Activated CD4-positive, alpha-beta T cell treated with anti-CD3 and anti-CD28 coated beads, Interleukin-2, amount 10 ng/mL, durations not matched to agents 24 days and 14 days (primary cell): ENCODE data around the gene OLA1. TPM values are rescaled to one million over a fixed set of nuclear protein-coding genes. Genes with fewer than 3 reads are reported as not detected.
"Not testable (repeated sequence)": the region's sequence is repeated elsewhere in the genome, so short reads cannot be mapped to it uniquely, and the experiment has no call there.

Experiments used
- DNase-seq: peaks from one replicate; pipeline ENCODE4 v3.0.0; 2022
- H3K27ac Mint-ChIP-seq: one replicate; pipeline ENCODE4 v1.8.0; 2022; ENCODE audit warnings: mild to moderate bottlenecking, mixed read lengths
- H3K27me3 Mint-ChIP-seq: one replicate; pipeline ENCODE4 v1.8.0; 2022; ENCODE audit warnings: mixed read lengths
- H3K36me3 Mint-ChIP-seq: one replicate; pipeline ENCODE4 v1.8.0; 2022; ENCODE audit warnings: low read depth, mild to moderate bottlenecking, mixed read lengths
- H3K4me1 Mint-ChIP-seq: one replicate; pipeline ENCODE4 v1.8.0; 2021; ENCODE audit warnings: mixed read lengths
- H3K4me3 Mint-ChIP-seq: one replicate; pipeline ENCODE4 v1.8.0; 2022; ENCODE audit warnings: mild to moderate bottlenecking, moderate library complexity, mixed read lengths
- H3K9me3 Mint-ChIP-seq: one replicate; pipeline ENCODE4 v1.8.0; 2021; ENCODE audit warnings: mixed read lengths
- intact Hi-C: fragments of 100-400 bp; cut with micrococcal nuclease; formaldehyde crosslinking; loops from one replicate; pipeline ENCODE4 v1.15.1; 2023
- total RNA-seq: library from RNA; stranded (reverse); gene quantifications from 2 replicates; pipeline ENCODE4 v1.2.3, GENCODE V29; 2022

The OLA1 gene
- 164 and 167 TPM in 2 replicates for total RNA-seq

GRCh38 chr2:174248187-174248997 lies at the start of gene OLA1:
Gene OLA1 (minus strand): TSS chr2:174248532. CDS start chr2:174246815, 1,717 bp downstream.
- peak; percentile 99 for DNase-seq
- Mint-ChIP-seq H3K27me3 (peaks cover 2% of the 10 kb centered on the region), H3K9me3 (no peaks in the 10 kb centered on the region), H3K4me3 (peak within 1 kb of the TSS; percentile 88), H3K27ac (peak within 1 kb of the TSS; percentile 90), H3K4me1 (peaks cover 25% of the 10 kb centered on the region), H3K36me3 (peaks cover 25% of the 10 kb centered on the region)
- intact Hi-C loops = loop anchor here (2.0 to 10.0 kb wide), 4 partner anchors 146 to 1756 kb away; partner anchors contain the start of genes CDCA7, GPR155, LNPK and SCRN3

- Mint-ChIP-seq H3K4me1 (no peaks in the 10 kb centered on the region), H3K36me3 (no peaks in the 10 kb centered on the region), H3K4me3 (no peak overlapping the region), H3K9me3 (peaks cover 8% of the 10 kb centered on the region), H3K27me3 (peaks cover 12% of the 10 kb centered on the region), H3K27ac (no peak overlapping the region)
- DNase-seq = no peak
- intact Hi-C loops = no loop called here
These were observed 44.6 kb upstream of the OLA1 start for GRCh38 chr2:174292908-174293307.

- Mint-ChIP-seq H3K4me3 (no peak overlapping the region), H3K4me1 (no peaks in the 10 kb centered on the region), H3K9me3 (peaks cover 10% of the 10 kb centered on the region), H3K36me3 (no peaks in the 10 kb centered on the region), H3K27me3 (peaks cover 22% of the 10 kb centered on the region), H3K27ac (no peak overlapping the region)
- no peak for DNase-seq
- intact Hi-C loops = no loop called here
These were observed 37.8 kb upstream of the OLA1 start for GRCh38 chr2:174286172-174286571.

- intact Hi-C loops = no loop called here
- DNase-seq = no peak
These were observed 34.1 kb upstream of the OLA1 start for GRCh38 chr2:174282441-174282840.

GRCh38 chr2:174281736-174282135 lies 33.4 kb upstream of the OLA1 start:
- H3K4me3 Mint-ChIP-seq = no peak overlapping the region
- intact Hi-C loops = no loop called here
- peaks cover 3% of the 10 kb centered on the region for H3K9me3 Mint-ChIP-seq
- no peaks in the 10 kb centered on the region for H3K36me3 Mint-ChIP-seq
- peaks cover 14% of the 10 kb centered on the region for H3K27me3 Mint-ChIP-seq
- H3K27ac Mint-ChIP-seq = no peak overlapping the region
- H3K4me1 Mint-ChIP-seq = no peaks in the 10 kb centered on the region
- no peak for DNase-seq

More at GRCh38 chr2:174282441-174282840, 34.1 kb upstream of the OLA1 start:
- H3K27ac Mint-ChIP-seq = no peak overlapping the region
- no peaks in the 10 kb centered on the region for H3K36me3 Mint-ChIP-seq
- H3K4me3 Mint-ChIP-seq = no peak overlapping the region
- peaks cover 15% of the 10 kb centered on the region for H3K27me3 Mint-ChIP-seq
- peaks cover 3% of the 10 kb centered on the region for H3K9me3 Mint-ChIP-seq
- H3K4me1 Mint-ChIP-seq = no peaks in the 10 kb centered on the region

- Mint-ChIP-seq H3K4me3 (no peak overlapping the region), H3K27me3 (peaks cover 16% of the 10 kb centered on the region), H3K9me3 (peaks cover 3% of the 10 kb centered on the region), H3K4me1 (no peaks in the 10 kb centered on the region), H3K36me3 (no peaks in the 10 kb centered on the region), H3K27ac (no peak overlapping the region)
- DNase-seq = no peak
- intact Hi-C loops = no loop called here
These were observed 32.3 kb upstream of the OLA1 start for GRCh38 chr2:174280596-174280995.

- H3K27ac Mint-ChIP-seq, DNase-seq, intact Hi-C loops, H3K4me3 Mint-ChIP-seq, H3K4me1 Mint-ChIP-seq, H3K9me3 Mint-ChIP-seq, H3K36me3 Mint-ChIP-seq: not testable (repeated sequence)
- peaks cover 19% of the 10 kb centered on the region for H3K27me3 Mint-ChIP-seq
These were observed 21.9 kb upstream of the OLA1 start for GRCh38 chr2:174270263-174270662.

GRCh38 chr2:174266288-174266687 lies 18.0 kb upstream of the OLA1 start:
- DNase-seq = no peak
- H3K27me3 Mint-ChIP-seq = peaks cover 22% of the 10 kb centered on the region
- H3K4me3 Mint-ChIP-seq = no peak overlapping the region
- no peaks in the 10 kb centered on the region for H3K4me1 Mint-ChIP-seq
- H3K9me3 Mint-ChIP-seq = no peaks in the 10 kb centered on the region
- H3K27ac Mint-ChIP-seq = no peak overlapping the region
- no peaks in the 10 kb centered on the region for H3K36me3 Mint-ChIP-seq
- intact Hi-C loops = no loop called here

GRCh38 chr2:174263997-174264396 lies 15.7 kb upstream of the OLA1 start:
- H3K36me3 Mint-ChIP-seq = no peaks in the 10 kb centered on the region
- intact Hi-C loops = no loop called here
- no peak overlapping the region for H3K4me3 Mint-ChIP-seq
- no peaks in the 10 kb centered on the region for H3K4me1 Mint-ChIP-seq
- H3K27me3 Mint-ChIP-seq = peaks cover 29% of the 10 kb centered on the region
- H3K27ac Mint-ChIP-seq = no peak overlapping the region
- H3K9me3 Mint-ChIP-seq = no peaks in the 10 kb centered on the region
- DNase-seq = no peak

- Mint-ChIP-seq H3K9me3 (no peaks in the 10 kb centered on the region), H3K27ac (no peak overlapping the region), H3K36me3 (no peaks in the 10 kb centered on the region), H3K27me3 (peaks cover 20% of the 10 kb centered on the region), H3K4me3 (no peak overlapping the region), H3K4me1 (no peaks in the 10 kb centered on the region)
- intact Hi-C loops = no loop called here
- DNase-seq = no peak
These were observed 11.6 kb upstream of the OLA1 start for GRCh38 chr2:174259981-174260380.

- Mint-ChIP-seq H3K9me3 (no peaks in the 10 kb centered on the region), H3K4me1 (peaks cover under 1% of the 10 kb centered on the region), H3K27ac (no peak overlapping the region), H3K27me3 (peaks cover 11% of the 10 kb centered on the region), H3K36me3 (no peaks in the 10 kb centered on the region), H3K4me3 (no peak overlapping the region)
- intact Hi-C loops = no loop called here
- no peak for DNase-seq
These were observed 5.9 kb upstream of the OLA1 start for GRCh38 chr2:174254267-174254666.

- H3K9me3 Mint-ChIP-seq = no peaks in the 10 kb centered on the region
- peaks cover 21% of the 10 kb centered on the region for H3K4me1 Mint-ChIP-seq
- DNase-seq = no peak
- peaks cover 2% of the 10 kb centered on the region for H3K27me3 Mint-ChIP-seq
- peak overlapping the region; percentile 88 for H3K4me3 Mint-ChIP-seq
- intact Hi-C loops = loop anchor here (2.0 to 10.0 kb wide), 4 partner anchors 146 to 1756 kb away; partner anchors contain the start of genes CDCA7, GPR155, LNPK and SCRN3
- peak overlapping the region; percentile 88 for H3K27ac Mint-ChIP-seq
- H3K36me3 Mint-ChIP-seq = peaks cover 20% of the 10 kb centered on the region
These were observed 763 bp upstream of the OLA1 start for GRCh38 chr2:174248998-174249592.

- Mint-ChIP-seq H3K36me3 (peaks cover 29% of the 10 kb centered on the region), H3K9me3 (no peaks in the 10 kb centered on the region), H3K27me3 (peaks cover 2% of the 10 kb centered on the region), H3K4me3 (peak overlapping the region; percentile 88), H3K27ac (peak overlapping the region; percentile 90), H3K4me1 (peaks cover 25% of the 10 kb centered on the region)
- intact Hi-C loops = loop anchor here (2.0 to 10.0 kb wide), 4 partner anchors 147 to 1757 kb away; partner anchors contain the start of genes CDCA7, GPR155, LNPK and SCRN3
- no peak for DNase-seq
These were observed 702 bp downstream of the OLA1 start for GRCh38 chr2:174247474-174248186.
